GM12872 (cell line): ENCODE results near the gene NDUFA6.

Experiments used
- CTCF ChIP-seq: IDR thresholded peaks from 3 replicates; pipeline ENCODE4 v1.5.1; 2011; ENCODE audit warnings: low read depth, mild to moderate bottlenecking, low read length, moderate library complexity; ENCODE audit not compliant: insufficient read depth

The NDUFA6 gene

DNA sequence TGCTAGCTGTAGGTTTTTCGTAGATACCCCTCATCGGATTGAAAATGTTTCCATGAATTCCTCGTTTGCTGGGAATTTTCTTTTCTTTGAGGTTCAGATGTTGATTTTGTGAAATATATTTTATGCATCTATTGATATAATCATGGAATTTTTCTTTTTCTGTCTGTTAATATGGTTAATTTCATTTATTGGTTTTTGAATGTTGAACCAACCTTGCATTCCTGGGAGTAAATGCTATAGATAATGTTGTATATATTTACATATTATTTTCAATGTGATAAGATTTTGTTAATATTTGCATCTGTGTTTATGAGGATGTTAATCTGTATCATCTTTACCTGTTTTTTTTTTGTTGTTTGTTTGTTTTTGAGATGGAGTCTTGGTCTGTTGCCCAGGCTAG is 10.6 kb upstream of the NDUFA6 start:
- TF ChIP-seq CTCF: no peak

GRCh38 chr22:42091455-42091782 is 847 bp upstream of the NDUFA6 start:
- no peak for TF ChIP-seq CTCF

GRCh38 chr22:42086051-42086450 is 4.5 kb downstream of the NDUFA6 start:
- no peak for TF ChIP-seq CTCF

DNA sequence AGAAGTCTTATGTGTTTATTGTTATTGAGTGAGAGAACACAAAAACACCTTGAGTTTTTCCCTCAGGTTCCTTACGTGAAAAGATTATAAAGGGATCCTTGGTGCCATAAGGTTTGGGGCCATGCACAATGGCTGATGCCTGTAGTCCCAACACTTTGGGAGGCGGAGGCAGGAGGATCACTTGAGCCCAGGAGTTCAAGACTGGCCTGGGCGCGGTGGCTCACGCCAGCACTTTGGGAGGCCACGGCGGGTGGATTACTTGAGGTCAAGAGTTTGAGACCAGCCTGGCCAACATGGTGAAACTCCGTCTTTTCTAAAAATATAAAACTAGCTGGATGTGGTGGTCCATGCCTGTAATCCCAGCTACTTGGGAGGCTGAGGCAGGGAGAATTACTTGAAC is 5.7 kb downstream of the NDUFA6 start:
- no peak for TF ChIP-seq CTCF

- no peak for TF ChIP-seq CTCF
These were observed 7.5 kb downstream of the NDUFA6 start for GRCh38 chr22:42083119-42083518.

GRCh38 chr22:42080287-42080686 is 10.3 kb downstream of the NDUFA6 start:
- no peak for TF ChIP-seq CTCF

GRCh38 chr22:42079319-42080251 is 11.0 kb downstream of the NDUFA6 start, which contains the start of gene SMDT1:
Gene SMDT1 (plus strand): TSS chr22:42079700. CDS start chr22:42079769, 69 bp downstream.
- TF ChIP-seq CTCF: no peak
